Germinal center (tissue), 1 donor: ENCODE results near the gene B4GALT1.

Experiments used
- DNase-seq: peaks from one replicate; pipeline ENCODE4 v3.0.0; 2012; ENCODE audit warnings: mixed read lengths, low spot score

B4GALT1 gene, protein sequence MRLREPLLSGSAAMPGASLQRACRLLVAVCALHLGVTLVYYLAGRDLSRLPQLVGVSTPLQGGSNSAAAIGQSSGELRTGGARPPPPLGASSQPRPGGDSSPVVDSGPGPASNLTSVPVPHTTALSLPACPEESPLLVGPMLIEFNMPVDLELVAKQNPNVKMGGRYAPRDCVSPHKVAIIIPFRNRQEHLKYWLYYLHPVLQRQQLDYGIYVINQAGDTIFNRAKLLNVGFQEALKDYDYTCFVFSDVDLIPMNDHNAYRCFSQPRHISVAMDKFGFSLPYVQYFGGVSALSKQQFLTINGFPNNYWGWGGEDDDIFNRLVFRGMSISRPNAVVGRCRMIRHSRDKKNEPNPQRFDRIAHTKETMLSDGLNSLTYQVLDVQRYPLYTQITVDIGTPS

DNA sequence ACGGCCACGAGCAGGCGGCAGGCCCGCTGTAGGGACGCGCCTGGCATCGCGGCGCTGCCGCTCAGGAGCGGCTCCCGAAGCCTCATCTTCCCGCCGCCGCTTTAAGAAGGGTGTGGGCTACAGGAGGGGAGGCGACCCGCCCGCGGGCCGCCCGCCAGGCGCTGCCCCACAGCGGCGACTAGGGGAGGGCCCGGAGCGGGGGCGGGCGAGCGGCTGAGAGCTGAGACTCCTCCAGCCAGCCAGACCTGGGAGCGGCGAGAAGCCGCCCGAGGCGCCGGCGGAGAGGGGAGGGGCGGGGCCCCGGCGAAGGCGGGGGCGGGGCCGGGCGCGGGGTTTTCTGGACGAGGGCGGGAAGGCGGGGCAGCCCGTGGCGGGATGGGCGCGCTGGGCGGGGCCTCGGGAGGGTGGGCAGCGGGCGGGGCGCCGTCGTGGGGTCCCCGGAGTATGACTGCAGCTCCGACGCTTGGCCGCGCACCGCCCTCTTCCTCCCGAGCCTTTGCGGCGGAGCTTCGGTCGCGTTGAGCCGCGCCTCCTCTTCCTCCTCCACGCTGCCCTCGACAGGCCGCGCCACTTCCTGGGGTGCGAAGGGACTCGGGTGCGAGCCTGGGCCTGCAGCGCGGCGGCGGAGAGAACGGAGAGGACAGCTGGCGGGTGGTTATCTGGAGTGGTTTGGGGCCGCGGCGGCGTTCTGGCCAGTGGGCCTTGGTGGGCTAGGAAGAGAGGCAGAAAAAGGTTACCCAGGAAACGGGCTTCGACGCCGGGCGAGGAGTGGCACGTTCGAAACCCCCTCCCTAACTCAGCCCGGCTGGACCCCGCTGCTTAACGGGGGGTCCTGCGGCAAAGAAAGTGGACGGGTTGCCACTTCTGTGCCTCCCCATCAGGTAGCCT is at the start of gene B4GALT1:
Gene B4GALT1, minus strand, starts transcription at position 253 of the 888 bp plus-strand sequence. Its CDS starts 167 bp downstream, at position 86.
- peak; percentile 97 for DNase-seq

DNA sequence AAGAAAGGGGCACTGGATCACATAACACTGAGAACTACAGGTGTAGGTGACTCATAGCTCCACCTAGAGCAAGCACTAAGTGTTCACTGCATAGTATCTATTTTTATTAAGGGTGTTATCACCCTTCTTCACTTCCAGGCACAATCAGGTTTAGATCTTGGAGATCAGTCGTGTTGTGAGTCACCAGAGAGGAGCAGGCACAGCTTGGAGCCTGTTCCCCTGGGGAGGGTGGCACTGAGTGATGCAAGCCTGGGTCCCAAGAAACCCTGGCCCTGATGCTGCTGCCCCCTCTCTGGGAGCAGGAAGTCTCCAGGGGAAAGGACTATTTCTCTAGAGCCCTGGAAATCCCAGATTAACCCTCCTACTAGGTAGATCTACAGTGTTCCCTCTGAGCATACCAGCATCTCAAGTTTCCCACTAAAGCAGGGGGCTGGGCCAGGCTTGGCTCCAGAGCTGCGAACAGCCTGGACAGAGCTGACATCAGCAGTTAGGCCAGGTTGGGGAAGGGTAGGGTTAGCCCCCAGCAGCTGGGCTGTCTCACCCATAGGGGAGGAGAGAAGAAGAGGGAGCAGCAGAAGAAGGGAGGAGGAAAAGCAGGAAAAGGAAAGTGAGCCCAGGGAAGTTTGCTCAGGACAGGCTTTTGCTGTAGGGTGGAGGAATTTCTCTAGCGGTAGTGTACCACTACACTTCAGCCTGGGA is 44.7 kb upstream of the B4GALT1 start:
- DNase-seq = no peak

DNA sequence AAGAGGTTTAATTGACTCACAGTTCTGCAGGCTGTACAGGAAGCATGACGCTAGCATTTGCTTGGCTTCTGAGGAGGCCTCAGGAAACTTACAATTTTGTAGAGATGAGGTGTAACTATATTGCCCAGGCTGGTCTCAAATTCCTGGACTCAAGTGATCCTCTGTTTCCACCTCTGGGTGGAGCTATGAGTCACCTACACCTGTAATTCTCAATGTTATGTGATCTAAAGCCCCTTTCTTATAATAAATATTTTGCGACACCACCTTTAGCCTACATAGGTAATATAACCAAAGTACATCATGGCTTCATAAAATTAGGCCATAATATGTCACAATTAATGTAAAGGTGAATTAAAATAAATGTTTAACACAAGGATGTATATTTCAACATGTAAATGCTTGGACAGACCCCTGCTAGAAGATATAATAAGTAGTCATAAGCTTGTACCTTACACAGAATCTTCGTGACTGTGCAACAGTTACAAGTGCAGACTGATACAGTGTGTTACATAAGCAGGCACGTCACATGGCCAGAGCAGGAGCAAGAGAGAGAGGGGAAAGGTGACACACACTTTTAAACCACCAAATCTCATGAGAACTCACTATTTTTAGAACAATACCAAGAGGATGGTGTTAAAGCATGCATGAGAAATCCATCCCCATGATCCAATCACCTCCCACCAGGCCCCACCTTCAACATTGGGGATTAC is 43.0 kb upstream of the B4GALT1 start:
- no peak for DNase-seq

DNA sequence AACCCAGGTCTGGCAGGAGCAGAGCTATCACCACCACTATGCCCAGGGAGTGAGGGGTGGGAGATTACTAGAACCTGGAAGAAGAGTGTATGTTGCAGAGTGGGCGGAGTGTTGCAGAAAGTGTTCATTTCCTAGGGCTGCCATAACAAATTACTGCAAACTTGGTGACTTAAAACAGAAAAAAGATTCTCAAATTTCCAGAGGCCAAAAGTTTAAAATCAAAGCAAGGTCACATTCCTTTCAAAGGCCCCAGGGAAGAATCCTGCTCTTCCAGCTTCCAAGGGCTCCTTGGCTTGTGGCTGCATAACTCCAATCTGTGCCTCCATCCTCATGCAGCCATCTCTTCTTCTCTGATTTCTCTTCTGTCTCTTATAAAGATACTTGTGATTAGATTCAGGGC is 42.3 kb upstream of the B4GALT1 start:
- DNase-seq = no peak

DNA sequence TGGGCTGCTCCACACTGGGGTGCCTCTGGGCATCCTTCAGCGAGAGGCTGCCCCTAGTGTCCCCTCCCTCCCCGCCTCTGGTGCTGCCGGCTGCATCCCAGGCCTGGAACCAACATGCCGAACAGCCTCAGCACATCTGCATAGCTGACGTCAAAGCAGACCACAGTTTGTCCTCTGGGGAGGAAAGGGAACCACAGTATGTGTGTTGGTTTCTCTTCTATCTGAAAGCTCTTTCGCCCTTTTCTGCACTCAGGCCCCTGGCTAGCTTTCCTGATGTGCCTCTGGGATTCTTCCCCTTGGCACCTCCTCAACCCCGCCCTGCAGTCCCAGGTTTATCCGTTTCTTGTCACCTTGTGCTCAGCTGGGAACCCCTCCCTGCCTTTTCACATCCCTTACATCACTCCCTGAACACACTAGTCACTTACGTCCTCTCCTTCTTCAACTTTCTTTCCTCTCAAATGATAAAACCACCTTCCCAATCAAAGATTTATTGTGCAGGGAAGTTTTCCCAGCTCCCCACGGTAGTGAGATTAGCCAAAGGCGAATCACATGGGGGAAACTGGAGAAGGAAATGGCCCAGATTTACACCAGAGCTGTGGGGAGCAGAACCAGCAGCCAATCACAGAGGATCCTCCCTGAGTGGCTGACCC is 35.5 kb upstream of the B4GALT1 start:
- peak; percentile 68 for DNase-seq

DNA sequence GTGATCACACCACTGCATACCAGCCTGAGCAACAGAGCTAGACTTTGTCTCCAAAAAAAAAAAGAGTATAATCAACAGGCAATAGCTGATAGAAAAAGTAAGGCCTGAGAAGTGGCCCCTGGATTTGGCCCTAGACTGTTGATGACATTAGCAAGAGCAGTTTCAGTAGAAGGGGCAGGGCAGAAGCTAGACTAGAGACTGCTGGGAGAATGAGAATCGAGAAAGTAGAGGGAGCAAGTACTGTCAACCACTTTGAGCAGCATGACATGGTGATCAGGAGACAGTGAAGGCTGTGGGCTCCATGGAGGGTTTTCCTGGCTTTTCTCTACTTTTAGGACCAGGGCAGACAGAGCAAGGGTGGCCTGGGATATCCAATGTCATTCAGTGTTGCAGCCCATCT is 34.9 kb upstream of the B4GALT1 start:
- no peak for DNase-seq

DNA sequence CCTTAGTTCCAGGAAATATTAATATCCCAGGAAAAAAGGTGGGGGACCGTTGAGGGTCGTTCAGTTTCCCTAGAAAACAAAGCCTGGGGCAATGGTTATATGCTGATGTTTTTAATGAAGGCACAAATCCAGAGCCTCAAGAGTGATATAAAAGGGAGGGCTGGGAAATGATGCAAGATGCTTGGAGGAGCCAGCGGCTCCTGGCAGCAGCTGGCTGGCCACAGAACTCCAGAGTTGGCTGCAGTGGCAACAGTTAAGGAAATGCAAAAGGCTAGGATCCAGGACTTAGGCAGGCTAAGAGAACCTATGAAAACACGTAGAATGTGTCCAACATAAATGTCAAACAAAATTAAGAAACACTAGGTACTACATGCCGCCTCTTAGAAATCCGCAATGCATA is 31.0 kb upstream of the B4GALT1 start:
- no peak for DNase-seq

DNA sequence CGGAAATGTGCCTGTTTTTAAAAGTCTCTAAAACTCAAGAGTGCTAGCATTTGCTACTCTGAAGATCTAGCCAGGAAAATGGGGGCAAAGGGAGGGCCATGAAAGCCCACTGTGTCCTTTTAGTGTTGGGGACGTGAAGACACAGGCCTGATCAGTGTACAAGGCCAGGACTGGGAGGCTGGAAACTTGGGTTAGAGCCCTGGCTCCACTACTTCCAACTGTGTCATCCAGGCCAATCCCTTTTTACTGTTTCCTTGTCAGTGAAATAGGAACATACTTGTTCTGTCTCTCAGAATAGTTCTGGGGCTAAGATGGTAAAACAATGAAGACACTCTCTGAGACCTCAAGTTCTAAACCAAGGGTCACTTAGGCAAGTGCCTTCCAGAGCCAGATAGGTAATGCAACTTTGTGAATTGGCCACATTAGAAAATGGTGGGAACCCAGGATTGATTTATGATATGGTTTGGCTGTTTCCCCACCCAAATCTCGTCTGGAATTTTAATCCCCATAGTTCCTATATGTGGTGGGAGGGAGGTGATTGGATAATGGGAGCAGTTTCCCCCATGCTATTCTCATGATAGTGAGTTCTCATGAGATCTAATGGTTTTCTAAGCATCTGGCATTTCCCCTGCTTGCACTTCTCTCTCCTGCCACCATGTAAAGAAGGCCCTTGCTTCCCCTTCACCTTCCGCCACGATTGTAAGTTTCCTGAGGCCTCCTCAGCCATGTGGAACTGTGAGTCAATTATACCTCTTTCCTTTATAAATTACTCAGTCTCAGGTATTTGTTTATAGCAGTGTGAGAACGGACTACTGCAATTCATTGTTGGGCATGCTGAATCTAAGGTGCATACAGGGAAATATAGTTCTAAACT is 30.4 kb upstream of the B4GALT1 start:
- no peak for DNase-seq

DNA sequence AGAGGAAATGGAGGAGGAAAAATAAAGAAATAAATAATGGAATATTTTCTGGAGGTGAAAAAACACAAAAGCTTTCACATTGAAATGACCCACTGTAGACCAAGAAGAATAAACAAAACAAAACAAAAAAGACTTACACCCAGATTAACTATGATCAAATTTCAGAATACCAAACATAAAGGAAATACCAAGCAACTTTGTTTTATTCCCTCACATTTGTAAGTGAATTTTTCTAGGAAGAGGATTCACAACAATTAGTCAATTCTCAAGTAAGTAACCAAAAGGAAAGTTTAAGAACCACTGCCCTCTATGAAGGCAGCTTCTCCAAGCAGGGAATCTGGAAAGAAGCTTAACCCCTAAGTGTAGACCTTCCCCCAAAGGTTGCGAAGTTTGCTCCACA is 29.6 kb upstream of the B4GALT1 start:
- DNase-seq = no peak

DNA sequence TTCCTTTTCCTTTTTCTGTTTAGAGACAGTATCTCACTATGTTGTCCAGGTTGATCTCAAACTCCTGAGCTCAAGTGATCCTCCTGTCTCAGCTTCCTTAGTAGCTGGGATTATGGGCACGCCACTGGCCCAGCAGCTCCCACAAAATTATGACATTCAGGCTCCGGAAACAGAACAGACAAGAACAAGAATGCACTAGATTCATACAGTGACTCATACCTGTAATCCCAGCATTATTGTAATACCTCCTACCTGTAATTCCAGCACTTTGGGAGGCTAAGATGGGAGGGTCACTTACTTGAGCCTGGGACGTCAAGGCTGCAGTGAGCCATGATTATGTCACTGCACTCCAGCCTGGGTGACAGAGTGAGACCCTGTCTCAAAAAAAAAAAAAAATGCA is 26.7 kb upstream of the B4GALT1 start:
- no peak for DNase-seq

DNA sequence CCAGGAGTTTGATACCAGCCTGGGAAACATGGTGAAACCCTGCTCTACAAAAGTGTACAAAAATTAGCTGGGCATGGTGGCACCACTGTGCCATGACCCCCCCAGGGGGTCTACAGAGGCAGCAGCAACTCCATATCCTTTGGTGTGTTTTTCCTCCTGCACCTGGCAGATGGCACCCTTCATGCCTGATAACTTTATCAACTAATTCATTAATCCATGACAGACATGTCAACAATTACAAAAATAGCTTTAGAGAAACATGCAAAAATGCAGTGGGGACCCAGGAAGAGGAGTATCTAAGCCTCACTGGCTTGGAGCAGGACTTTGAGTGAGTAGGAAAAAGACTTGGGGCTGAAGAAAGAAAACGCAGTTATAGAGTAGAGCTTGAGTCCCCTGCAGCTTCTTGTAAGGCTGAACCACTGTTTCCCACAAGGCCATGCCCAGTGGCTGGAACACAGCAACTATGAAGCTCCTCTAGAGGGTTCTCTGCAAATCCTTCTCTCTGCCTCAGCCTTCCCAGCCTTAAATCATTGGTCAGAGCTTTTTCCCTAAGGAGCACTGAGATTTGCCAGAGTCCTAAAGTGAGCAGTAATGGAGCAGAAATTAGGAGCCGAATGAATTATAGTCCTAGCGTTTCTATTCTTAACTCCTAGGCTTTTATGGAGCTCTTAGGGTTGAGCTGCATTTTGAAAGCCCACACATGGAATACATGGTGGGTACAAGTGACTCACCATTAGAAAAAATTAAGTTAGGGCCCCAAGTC is 25.5 kb upstream of the B4GALT1 start:
- DNase-seq = no peak

DNA sequence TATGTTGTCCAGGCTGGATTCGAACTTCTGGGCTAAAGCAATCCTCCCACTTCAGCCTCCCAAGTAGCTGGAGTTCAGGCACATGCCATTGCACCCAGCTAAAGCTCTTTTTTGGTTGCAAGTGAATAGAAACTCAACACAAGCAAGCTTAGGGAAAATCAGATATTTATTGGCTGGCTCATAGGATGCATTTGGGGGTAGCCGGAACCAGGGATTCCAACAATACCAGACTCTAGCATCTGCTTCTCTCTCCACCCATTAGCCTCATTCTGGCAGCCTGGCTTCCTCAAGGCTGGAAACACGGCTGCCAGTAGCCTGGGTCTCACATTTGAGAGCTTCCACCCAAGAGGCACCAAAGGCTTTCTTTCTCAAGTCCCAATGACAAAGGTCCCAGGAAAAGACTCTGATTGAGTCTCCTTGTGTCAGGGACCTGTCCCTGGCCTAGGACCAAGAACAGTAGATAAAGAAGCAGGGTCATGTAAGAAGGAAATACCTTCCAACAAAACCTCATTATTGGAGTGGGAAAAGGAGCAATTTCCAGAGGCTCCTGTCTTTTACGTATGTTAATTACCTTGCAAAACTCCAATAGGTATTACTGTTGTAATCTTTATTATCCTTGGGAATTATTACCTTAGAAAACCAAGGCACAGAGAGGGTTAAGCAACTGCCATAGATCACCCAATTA is 23.0 kb upstream of the B4GALT1 start:
- no peak for DNase-seq

DNA sequence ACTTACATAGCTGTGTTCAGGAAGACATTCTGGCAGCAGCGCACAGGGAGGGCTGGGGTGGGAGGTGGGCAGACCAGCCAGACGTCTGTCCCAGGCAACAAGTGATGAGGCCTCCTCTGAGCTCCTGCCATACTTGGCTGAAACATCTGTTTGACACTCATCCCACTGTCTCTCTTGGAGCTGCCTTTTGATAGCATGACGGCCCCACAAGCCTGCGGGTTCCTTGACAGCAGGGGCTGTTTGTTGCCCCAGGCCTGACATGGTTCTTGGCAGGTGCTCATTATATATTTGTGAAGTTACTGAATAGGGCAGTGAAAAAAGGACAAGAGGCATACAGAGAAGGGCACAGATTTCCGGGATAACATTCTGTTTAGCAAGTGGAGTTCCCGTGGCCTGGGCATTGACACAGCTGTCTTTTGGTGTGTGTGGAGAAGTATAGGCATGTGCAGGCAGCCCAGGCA is 22.2 kb upstream of the B4GALT1 start:
- DNase-seq = no peak

DNA sequence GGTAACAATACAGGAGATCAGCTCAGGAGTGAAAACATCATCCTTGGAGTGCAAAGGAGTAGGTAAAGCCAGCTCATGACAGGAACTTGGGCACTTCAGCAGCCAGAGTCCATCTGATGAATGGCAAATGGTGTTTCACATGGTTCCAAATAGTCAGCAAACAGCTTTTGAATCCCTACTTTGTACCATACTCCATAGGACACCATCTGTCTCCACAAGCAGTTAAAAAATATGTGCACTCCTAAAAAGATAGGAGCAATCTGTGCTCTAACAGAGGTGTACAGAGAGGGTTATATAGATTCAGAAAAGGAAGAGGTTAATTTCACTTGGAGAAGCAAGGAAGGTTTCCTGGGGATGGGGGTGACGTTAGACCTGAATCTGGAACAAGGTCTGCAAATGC is 21.6 kb upstream of the B4GALT1 start:
- DNase-seq = no peak

DNA sequence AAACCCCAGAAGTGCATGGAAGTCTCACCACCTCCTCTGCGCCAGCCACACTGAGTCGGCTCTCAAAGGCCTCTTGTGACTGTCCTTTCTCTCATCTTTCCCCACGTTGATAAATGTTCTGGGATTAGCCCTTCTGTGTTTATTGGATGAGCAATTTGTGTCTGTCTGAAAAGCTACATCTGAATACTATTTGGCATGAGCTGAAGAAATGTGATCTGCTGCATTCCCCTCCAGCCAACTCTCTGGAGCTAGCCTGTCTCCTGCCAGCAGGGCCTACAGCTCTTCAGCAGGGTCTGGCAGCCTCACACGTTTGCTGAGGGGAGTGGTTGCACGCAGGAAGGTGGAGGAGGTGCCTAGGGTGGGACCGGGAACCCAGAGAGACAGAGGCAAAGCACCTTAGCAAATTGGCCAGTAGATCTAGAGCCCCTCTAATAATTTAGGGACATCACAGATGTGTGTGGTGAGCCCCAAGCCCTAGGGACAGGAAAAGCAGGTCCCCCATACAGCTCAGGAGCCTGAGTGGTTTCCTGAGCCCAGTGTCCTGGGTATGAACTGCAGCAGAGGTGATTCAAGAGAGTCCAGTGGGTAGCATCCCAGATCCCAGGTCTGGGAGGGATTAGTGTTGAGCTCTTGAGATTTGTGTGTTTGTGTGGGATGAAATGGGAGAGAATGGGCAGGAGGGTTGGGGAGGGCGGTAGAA is 20.5 kb upstream of the B4GALT1 start:
- DNase-seq = no peak

DNA sequence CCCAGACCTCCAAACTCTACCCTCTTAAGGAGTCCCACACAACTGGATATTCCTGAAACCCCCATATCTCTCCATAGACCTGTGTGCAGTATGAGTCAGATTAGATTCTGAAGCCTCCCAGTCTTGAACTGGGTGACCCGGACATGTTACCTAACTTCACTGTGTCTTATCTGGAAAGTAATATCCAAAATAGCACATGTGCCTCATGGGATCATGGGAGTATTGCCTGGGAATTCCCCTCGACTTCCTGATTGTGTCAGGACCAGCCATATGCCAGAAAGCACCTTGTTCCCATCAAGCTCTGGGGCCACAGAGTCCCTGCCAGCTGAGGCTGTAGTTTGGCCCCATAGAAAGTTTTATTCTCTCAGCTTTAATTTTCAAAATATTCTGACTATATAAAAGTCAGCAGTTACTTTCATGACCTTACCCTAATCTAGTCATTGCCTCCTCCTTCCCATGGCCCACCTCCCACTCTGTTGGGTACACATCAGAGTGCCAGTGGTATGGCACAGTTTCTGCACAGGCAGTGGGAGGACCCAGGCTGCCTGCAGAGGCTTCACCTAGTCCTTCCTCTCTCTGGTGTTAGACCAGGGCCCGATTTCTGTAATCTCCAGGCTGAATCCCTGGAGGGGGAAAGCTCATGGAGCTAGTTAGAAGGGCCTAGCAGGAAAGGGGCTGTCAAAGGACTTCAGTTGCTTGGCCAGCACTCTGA is 19.5 kb upstream of the B4GALT1 start:
- no peak for DNase-seq

DNA sequence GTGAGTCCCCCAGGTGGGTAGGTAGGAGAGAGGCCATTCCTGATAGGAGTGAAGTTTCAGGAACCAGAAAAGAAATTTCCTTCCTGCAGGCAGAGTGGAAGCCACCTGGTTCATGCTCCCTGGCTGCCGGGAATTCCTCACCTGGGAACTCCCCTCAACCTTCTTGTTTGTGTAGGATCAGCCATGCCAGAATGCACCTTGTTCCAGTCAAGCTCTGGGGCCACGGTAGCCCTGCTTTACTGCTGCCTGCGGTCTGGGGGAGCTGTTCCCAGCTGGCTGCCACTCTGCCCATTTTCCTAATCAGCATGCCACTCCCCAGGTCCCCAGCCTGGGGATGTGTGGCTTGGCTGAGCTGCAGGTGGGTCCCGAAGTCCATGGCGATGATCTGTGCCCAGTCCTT is 18.7 kb upstream of the B4GALT1 start:
- no peak for DNase-seq

DNA sequence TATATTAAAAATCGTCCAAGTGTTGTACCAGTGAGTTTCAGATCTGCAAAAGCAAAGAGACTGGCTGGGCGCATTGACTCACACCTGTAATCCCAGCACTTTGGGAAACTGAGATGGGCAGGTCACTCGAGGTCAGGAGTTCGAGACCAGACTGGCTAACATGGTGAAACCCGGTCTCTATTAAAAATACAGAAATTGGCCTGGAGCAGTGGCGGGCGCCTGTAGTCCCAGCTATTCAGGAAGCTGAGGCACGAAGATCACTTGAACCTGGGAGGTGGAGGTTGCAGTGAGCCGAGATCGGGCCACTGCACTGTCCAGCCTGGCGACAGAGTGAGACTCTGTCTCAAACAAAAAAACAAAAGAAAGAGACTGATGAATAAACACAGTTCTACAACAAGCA is 18.3 kb upstream of the B4GALT1 start:
- DNase-seq = no peak
